Choroid plexus epithelial cell (primary cell): Measurements from ENCODE around the gene NLGN1.

Experiments used
- DNase-seq: peaks from one replicate; pipeline ENCODE4 v3.0.0-alpha.2; 2010; ENCODE audit warnings: low read depth
- H3K4me3 ChIP-seq: 2 replicates; pipeline ENCODE4 v1.5.1; 2011; ENCODE audit warnings: low read depth, mild to moderate bottlenecking, control low read depth, low read length, moderate library complexity
- CTCF ChIP-seq: conservative IDR thresholded peaks from 2 replicates; pipeline ENCODE4 v1.5.1; 2011; ENCODE audit warnings: low read depth, mild to moderate bottlenecking, control low read depth, inconsistent platforms, low read length, moderate library complexity

The NLGN1 gene

GRCh38 chr3:174333640-174334039 is 936.1 kb downstream of the NLGN1 start:
- no peak overlapping the region for H3K4me3 ChIP-seq
- DNase-seq = no peak
- TF ChIP-seq CTCF = no peak

- DNase-seq = no peak
- H3K4me3 ChIP-seq = no peak overlapping the region
- no peak for TF ChIP-seq CTCF
Observed at GRCh38 chr3:174334111-174334510, 936.6 kb downstream of the NLGN1 start.

- H3K4me3 ChIP-seq = no peak overlapping the region
- DNase-seq = no peak
- no peak for TF ChIP-seq CTCF
Observed at GRCh38 chr3:174335324-174335723, 937.8 kb downstream of the NLGN1 start.

DNA sequence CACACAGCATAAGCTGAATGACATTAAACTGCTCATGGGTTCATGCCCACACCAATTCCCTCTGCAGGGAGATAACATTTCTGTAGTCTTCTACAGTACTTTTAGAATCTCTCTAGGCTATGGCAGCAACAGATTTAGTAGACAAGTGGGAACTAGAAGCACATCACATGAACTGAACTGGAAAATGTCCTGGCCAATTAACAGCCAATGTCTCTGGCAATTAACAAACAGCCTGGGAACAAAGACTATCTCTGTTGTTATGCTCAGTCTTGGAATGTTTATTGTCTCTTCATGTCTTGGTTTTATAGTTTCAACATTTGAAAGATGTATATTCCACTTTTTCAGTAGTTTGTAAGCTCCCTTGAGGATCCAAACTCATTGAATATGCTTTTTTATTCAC is 938.4 kb downstream of the NLGN1 start:
- no peak for TF ChIP-seq CTCF
- DNase-seq = no peak
- no peak overlapping the region for H3K4me3 ChIP-seq
